HG03095 (cell line): Measurements from ENCODE around the gene SNX3.

Experiments used
- ATAC-seq: cut with Tn5 transposase; IDR thresholded peaks from one replicate; pipeline ENCODE4 v1.9.1; 2021; ENCODE audit warnings: moderate library complexity; ENCODE audit not compliant: unreplicated experiment

Gene SNX3

DNA sequence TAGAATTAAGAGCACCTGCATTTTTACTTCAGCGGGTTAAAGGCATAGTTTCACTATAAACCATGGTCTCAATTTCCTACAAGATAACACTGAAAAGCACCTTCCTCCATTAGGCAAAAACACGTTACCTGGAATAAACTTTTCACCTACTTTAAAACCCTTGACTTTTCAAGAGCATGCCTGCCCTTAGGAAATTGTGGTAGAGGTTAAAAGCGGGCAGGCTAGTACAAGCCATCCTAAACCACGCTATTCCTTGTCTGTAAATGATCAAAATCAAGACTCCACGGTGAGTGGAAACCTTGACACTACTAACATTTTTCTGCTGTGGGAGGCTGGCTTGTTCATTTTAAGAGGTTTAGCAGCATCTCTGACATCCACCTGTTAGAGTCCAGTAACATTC, 51.1 kb downstream of the SNX3 start:
- ATAC-seq = no peak

DNA sequence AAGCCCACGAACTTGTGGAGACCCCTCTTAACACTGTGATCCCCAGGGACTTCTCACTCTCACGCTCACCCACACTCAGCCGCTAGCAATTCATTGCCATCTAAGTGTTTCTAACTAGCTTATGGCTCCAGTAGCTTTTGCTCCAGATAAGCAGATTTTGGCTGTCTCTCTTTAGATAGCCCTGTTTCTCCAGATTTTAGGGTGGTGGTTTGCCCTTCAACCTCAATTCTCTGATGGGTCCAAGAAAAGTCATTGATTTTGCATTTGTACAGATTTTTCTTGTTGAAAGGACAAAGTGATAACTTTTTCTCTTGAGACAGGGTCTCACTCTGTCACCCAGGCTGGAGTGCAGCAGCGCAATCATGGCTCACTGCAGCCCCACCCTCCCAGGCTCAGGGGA, 53.8 kb downstream of the SNX3 start:
- ATAC-seq = no peak

DNA sequence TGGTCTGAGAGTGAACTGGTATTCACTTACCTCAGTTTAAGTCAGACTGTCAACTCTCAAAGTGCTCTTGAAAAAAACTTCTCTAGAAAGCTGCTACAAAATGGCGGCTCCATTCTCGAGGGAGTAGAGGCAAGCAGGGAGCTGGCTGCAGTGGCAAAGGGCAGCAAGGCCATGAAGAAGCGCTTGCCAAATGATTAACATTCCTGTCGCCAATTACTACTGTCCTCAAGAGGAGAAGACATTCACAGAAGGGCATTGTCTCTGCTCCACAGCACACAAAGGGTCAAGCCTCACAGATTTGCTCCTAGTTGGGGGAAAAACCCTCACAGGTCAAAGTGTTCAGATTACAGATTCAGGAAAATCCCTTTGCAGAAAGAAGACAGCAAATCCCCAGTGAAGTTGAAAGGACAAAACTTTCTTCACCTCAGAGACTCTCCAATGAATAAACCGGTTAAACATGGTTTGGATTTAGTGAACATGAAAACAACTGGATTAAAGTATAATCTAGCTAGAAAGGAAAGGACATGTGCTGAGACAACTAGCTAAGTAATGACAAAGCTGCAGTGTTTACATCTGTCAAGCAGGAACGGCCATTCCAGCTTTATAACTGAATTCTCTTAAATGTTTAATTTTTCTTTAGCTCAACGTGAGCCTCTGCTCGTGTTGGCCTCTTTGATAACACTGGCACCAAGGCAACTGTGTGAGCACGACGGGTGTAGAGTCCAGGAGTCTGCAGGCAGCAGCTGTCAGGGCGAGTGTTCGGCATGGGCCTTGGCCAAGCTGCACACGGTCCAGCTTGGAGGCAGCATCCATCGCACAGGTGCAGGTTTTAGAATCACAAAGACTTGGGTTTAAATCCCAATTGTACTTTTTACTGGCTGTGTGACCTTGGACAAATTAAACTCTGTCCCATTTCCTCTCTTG, 57.4 kb downstream of the SNX3 start:
- ATAC-seq = peak; percentile 57

DNA sequence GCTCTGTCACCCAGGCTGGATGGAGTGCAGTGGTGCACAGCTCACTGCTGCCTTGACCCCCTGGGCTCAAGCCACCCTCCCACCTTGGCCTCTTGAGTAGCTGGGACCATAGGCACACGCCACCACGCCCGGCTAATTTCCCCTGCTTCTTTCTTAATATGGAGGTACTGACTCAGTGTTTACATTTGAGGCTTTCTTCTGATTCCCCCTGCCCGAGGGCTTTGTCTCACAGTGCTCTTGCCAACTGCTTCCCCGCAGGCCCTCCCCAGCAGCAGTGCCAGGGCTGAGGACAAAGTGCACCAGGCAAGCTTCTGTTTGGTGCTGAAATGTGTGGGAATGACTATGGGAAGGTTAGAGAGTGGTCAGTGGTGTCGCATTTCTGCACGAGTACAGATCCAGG, 60.2 kb downstream of the SNX3 start:
- no peak for ATAC-seq

DNA sequence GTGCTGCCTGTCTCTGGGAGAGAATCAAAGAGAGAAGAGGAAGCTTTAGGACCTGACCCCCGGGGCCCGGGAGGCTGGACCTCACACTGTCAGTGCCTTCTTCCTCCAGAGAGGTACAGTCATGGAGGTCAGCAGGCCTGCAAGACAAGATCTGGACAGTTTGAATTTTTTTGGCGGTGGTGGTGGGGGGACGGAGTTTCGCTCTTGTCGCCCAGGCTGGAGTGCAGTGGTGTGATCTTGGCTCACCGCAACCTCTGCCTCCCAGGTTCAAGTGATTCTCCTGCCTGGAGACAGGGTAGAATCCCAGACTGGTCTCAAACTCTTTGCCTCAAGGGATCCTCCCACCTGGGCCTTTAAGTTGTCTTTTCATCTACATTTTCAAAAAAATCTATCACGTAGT, 60.7 kb downstream of the SNX3 start:
- no peak for ATAC-seq

DNA sequence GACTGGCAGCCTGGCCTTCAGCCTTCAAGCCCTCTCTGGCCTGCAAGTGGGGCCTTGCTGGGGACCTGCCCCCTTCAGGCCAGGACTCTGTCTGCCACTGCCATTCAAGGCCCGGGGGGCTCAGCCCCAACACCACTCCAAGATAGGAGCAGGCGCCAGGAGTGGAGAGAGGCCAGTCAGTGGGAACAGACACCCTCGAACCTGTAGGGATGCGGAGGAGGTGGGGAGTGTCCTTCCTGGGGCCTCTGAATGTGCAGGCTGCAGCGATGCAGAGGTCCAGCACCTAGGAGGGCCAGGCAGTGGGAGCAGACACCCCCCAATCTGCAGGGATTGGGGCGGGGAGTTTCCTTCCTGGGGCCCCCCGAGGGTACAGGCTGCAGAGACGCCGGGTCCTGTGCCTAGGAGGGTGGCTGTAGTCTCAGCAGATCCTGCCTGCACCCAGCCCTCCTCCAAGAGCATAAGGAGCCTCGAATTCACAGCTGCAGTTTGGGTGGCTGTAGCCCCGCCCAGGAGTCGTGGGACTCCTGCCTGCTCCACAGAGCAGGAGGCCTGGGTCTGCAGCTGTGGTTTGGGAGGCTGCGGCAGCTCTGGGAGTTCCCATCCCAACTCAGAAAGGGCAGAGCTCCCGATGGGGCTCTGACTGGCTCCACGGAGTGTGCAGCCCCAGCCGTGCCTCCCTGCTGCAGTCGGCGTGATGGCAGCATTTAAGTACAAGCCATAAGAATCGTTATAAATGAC, 61.9 kb downstream of the SNX3 start:
- no peak for ATAC-seq

DNA sequence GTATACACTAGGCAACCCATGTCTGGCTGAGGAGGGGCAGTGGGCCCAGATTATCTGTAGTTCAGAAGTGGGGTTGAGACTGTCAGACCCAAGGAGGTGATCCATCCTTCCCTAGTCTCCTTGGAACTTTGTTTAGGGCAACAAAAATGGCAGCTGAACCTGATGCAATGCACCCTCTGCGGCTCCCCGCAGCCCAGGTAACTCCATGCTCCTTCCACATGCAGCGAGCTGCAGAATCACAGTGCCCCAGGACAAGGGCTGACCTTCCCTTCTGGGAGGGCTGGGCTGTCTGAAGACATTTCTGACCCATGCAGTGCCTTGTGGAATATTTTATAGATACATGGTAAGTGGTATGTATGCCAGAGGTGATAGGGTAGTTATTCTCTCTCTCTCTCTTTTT, 65.6 kb downstream of the SNX3 start:
- ATAC-seq = no peak

DNA sequence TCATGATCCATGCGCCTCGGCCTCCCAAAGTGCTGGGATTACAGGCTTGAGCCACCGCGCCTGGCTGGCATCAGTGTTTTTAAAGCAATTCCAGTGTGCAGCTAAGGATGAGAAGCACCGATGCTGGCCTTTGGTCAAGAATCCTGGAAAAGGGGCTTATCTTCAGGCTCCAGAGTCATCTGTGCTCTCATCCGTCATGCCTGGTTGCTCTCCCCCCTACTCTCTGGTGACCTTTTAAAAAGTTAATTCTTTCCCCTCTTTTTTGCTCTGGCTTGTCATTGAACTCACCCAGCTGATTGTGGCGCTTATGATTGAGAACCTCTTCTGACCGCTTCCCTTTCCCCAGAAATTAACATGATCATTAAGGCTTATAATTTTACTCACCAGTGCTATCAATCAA, 66.3 kb downstream of the SNX3 start:
- ATAC-seq = no peak

DNA sequence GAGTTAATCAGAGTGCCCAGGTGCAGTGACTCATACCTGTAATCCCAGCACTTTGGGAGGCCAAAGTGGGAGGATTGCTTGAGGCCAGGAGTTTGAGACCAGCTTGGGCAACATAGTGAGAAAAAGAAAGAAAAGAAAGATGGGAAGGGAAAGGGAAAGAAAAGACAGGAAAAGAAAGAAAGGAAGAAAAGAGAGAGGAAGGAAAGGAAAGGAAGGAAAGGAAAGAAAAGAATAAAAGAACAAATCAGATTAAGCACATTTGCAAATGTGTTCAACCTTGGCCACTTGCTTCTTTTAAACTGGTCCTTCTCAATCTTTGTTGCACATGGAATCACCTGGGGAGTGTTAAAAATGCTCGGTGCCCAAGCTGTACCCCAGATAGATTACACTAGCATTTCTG, 67.0 kb downstream of the SNX3 start:
- ATAC-seq = no peak

DNA sequence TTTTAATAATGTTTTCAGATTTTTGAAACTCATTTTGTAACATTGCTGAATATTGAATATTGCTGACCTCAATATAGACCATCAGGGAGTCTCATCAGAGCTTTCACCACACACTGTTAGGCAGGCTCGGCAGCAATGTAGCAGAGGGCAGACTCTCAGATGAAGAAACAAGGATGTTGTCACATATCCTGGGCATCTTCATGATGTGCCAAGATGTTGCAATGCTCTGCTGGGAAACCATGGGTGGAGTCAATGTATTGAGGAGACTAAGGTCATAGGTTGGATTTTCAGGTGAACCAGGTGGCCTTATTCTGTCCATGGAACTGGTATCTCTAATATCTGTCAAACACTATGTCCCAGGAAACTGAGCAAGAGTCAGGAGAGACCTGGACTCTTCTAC, 67.7 kb downstream of the SNX3 start:
- no peak for ATAC-seq

DNA sequence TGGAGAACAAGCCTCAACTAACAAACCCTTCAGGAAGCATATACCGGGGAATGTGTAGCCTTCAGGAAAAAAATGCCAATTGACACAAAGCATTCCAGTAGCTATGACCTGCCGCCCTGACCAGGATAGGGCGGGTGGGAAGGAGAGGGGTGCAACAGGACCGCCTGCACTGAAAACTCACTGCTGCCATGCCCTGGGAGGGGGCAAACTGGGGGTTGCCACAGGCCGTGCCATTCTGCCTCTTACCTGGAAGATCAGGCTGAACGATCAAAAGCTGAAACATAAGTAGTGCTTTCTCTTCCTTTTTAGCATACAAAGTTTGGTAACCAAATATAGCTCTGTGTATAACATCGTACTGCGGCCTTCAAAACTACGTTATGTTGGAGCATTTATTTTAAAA, 73.3 kb downstream of the SNX3 start:
- ATAC-seq = no peak

DNA sequence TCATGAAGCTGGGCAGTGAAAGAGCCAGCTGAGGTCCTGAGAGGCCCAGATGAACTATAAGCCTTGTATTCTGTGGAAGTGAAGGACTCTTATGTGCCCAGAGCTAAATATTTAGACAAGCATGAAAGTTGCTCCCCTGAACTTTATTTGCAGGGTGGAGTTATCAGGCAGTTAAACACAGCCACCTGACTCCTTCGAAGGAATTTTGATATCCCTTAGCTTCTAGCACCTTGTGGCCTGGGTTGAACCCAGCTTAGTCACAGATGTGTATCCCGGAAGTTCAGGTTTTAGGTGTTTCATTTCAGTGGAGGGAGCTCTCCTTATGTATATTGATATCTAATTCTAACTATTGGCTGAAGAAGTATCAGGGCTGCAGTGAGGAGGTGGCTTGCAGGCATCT, 74.6 kb downstream of the SNX3 start:
- ATAC-seq = no peak

DNA sequence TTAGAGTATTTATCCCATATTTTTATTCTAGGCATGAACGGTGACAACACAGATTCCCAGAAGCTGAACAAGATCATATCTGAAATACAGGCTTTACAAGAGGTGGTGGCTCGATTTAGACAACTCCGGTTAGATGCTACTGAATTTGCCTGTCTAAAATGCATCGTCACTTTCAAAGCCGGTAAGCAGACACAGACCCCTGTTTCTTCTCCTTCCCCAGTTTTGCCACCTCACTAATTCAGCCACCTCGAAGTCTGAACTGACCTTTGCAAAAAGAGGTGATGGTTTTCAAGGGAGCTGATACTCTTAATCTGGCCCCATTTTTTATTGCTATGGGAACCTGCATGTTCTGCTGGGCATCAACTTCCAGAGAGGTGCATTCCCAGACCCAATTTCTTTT, 80.1 kb downstream of the SNX3 start:
- ATAC-seq = no peak

DNA sequence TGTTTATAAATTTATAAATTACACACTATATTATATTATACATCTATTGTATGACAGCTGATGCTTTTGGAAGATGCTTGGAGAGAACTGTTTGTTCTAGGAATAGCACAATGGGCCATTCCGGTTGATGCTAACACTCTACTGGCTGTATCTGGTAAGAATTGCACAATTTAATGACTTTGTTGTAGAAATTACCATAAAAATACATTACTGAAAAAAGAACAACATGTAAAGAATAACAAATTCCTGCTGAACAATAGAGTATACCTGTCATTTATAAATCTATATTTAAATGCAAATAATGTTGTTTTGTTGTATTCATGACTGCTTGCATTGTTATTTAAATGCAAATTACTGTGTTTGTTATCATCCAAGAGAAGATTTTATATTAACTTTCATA, 80.6 kb downstream of the SNX3 start:
- ATAC-seq = no peak

DNA sequence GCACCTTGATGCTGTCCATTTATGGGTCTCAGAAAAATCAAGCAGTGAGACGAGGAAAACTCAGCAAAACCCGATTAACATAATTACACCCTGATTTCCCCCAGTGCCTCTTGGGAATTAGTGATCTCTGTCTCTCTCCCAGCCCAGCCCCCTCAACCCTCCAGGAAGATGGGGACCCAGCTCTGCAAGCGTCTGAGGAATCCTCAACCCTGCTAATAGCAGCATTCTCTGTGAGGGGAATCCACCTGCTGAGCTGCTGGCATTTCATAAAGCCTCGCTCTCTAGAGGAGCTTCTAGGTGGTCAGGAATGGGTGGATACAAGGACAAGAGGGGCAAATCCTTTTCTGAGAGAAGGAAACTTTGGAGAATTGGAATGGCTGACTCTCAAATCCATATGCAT, 81.1 kb downstream of the SNX3 start:
- no peak for ATAC-seq

DNA sequence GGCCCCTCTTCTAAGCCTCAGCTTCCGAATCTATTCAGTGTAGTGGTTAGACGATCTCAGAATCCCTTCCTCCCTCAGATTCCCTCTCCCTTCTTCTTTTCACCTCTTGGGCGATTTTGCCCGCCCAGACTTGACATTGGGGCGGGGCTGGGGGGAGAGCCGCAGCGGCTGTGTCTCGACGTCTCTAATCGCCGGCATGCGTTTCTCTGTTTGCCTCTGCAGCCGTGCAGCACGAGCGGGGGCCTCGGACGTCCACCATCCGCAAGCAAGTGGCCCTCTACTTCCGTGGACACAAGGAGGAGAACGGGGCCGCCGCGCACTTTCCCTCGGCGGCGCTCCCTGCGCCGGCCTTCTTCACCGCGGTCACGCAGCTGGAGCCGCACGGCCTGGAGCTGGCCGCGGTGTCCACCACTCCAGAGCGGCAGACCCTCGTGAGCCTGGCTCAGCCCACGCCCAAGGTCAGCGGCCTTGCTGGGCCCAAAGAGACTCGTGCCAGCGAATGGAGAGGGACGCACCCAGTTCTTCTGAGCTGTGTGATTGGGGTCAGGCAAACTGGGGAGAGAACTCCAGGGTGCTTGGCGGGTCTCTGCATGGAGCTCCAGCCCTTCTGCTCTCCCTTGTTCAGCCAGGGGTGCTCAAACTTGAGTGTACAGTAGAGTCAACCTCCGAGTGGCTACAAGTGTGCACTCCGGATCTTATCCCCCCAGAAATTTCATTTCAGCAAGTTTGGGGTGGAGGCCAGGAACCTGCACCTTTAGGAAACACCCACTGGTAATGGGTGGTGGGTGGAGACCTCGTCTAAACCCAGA, 84.4 kb downstream of the SNX3 start:
- ATAC-seq = no peak

DNA sequence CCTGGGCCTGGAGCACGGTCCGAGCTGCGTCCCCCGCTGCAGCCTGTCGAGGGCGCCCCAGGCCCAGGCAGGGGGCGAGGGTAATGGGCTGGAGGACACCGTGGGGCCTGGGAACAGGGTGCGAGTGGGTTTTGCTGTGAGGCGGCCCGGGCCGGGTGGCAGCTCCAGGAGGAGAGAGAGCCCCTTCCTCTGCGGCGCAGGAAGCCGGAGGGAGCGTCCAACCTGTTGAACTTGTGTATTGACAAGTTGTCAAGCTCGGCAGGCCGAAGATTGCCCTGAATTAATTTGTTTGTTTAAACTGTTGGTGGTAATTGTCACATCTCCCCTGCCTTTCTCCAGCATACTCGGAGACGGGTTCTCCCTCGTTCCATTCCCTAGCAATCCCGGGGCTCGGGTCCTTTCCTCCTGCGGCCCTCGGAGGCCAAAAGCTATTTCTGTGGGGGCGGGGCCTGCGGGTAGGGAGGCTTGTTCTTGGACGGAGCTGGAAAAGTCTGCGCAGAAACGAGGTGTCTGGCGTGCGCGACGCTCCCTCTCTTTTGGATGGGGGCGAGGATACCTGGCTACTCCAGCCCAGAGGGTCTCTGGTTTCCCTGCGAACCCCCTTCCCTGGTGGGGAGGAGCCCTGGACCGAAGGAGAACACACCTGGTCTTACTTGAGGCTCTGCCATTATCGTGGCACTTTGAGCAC, 85.1 kb downstream of the SNX3 start:
- ATAC-seq = no peak

DNA sequence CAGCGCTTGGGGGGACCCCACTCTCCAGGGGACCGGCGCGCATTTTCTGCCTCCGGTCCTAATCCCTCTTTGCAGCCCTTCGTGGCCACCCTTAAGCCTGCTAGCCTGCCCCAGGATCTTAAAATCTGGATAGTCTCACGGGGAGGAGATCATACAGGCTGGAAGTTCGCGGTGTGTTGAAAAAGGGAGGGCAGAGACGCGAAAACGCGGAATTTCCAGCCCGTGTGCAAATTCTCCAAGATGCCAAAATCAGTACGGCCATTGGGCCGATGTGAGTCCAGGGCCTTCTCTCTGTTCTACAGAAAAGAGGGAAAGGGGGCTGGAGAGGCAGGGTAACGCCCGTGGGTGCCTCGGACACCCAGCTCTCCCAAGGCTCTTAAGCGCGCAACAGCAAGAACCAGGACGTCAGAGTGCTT, 85.7 kb downstream of the SNX3 start:
- no peak for ATAC-seq

DNA sequence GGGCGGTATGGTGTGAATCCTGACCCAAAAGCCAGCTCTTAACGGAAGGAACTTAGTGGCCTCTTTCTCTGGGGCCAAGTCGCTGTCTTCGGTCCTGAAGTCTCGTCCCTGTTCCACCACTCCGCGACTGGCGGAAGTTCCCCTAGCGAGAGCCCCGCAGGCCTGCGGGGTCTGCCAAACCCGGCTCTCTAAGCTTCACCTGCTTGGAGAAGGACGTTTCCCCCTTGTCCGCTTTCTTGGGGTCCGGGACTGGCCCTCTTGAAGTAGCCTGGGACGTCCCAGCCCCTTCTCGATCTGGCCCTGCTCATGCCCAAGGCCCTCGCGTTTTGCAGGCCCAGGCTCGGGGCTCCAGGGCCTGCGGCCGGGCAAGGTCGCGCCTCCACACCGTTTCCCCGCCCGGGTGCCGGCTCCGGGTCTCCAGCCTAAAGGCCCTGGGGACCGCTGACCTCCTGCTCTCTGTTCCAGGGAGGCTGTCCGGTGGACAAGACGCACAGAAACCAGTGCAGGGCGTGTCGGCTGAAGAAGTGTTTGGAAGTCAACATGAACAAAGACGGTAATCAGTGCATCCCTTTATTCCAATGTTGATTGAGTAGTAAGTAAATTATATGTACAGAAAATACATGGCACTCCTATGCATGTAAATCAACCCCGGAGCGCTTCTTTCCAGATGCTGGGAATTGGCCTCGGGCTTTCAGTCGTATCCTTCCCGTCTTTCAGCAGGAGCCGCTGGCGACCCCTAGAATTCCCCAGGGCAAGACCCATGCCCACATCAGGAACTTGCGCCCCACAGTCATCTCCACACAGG, 86.3 kb downstream of the SNX3 start:
- no peak for ATAC-seq

DNA sequence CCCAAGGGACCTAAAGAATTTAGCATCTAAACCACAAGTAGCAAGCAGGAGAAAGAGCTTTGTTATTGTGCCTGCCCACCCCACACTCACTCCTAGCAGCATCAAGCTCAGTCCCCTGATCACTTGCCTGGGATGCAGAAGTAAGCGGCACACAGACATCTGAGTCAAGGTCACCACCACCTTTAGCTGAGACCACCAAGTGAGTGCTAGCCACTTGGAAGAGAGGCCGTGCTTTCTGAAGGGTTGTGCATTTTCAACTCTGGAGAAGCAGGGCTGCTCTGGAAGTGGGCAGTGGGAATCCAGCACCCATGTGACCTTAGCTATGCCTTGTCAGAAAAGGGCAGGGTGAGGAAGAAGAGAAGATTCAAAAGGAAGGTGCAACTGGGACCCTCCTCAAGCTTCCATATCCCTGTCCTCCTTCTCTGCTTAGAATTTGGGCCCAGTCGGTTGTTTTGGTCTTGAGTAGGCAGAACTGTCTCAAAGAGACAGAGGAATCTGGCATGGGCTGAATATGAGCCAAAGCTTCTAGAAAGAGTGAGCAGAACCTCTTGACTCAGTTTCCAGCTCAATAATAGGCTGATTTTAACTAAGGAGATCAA, 88.8 kb downstream of the SNX3 start:
- no peak for ATAC-seq
